Keratinocyte (primary cell): ENCODE data around the gene KMT2A.

Source experiments
- EZH2 ChIP-seq: IDR thresholded peaks from one replicate; pipeline ENCODE4 v1.6.1; 2012; ENCODE audit warnings: inconsistent platforms, mild to moderate bottlenecking, low read length, moderate library complexity
- TF ChIP-seq, protein P1 (sequence below), 3 experiments: IDR thresholded peaks in 1 of 3; conservative IDR thresholded peaks in 1 of 3; optimal IDR thresholded peaks in 1 of 3; 2 replicates in 2 of 3; 3 replicates in 1 of 3; pipeline versions ENCODE3 to v1.5.1; 2011; ENCODE audit warnings: low read length in 3 of 3, mild to moderate bottlenecking in 3 of 3, moderate library complexity in 2 of 3, control low read depth in 1 of 3, inconsistent platforms in 1 of 3; ENCODE audit not compliant: insufficient read depth in 2 of 3; ENCODE audit errors: extremely low read depth in 1 of 3

DNA sequence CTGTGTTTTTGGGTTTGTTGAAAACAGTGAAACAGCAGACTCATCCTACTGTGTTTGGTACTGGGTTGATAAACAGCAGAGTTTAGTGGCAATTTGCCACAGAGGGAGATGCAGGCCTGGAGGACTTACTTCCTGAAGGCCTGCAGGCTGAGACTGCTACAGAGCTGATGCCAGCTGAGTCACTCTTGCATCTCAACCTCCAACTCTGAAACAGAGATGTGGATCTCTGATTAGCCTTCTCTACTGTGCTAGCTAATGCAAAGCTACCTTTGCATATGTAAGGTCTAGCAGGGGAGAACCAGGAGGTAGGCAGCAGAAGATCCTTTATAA lies 20.6 kb upstream of the KMT2A start:
- TF ChIP-seq, protein P1, sequence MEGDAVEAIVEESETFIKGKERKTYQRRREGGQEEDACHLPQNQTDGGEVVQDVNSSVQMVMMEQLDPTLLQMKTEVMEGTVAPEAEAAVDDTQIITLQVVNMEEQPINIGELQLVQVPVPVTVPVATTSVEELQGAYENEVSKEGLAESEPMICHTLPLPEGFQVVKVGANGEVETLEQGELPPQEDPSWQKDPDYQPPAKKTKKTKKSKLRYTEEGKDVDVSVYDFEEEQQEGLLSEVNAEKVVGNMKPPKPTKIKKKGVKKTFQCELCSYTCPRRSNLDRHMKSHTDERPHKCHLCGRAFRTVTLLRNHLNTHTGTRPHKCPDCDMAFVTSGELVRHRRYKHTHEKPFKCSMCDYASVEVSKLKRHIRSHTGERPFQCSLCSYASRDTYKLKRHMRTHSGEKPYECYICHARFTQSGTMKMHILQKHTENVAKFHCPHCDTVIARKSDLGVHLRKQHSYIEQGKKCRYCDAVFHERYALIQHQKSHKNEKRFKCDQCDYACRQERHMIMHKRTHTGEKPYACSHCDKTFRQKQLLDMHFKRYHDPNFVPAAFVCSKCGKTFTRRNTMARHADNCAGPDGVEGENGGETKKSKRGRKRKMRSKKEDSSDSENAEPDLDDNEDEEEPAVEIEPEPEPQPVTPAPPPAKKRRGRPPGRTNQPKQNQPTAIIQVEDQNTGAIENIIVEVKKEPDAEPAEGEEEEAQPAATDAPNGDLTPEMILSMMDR (optimal IDR thresholded peaks at IDR 0.05 in 1 of 3, IDR thresholded peaks at IDR 0.05 in 1 of 3, conservative IDR thresholded peaks at IDR 0.05 in 1 of 3; ENCODE audit: extremely low read depth in 1 of 3, insufficient read depth in 2 of 3, low read length in 3 of 3) = no peak
- no peak for TF ChIP-seq EZH2
